T1000 (cell line): ENCODE data around the gene LY6G6F.

Experiments
- DNase-seq: peaks from one replicate; lab custom pipeline; 2025; ENCODE audit warnings: mixed read lengths; lab: John Stamatoyannopoulos, UW

Gene LY6G6F

DNA sequence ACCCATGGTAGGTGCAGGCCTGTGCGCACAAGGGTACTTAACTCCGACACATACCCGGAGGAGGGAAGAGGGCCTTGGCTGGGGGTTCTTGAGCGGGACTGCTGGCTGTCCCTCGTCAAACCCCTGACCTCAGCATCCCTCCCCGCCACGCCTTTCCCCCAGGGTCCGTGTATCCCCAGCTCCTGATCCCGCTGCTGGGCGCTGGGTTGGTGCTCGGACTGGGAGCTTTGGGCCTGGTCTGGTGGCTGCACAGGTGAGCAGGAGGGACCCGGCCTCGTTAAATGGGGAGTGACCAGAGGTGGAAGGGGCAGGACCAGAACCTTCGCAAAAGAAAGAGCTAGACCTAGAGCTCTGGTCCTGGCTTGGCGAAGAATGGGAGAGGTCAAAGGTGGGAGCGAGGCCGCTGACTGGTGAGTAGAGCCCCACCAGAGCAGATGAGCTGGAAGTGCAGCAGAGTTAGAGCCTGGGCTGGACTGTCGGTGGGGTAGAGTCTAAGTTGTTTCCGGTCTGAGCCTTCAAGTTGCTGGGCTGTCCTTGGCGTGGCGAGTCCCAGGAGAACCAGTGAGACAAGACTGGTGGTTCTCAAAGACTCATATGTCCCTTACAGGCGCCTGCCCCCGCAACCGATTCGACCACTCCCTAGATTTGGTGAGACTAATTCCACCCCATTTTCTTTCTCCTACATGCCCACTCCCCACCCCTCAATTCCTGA, 17.5 kb downstream of the LY6G6F start:
- no peak for DNase-seq

DNA sequence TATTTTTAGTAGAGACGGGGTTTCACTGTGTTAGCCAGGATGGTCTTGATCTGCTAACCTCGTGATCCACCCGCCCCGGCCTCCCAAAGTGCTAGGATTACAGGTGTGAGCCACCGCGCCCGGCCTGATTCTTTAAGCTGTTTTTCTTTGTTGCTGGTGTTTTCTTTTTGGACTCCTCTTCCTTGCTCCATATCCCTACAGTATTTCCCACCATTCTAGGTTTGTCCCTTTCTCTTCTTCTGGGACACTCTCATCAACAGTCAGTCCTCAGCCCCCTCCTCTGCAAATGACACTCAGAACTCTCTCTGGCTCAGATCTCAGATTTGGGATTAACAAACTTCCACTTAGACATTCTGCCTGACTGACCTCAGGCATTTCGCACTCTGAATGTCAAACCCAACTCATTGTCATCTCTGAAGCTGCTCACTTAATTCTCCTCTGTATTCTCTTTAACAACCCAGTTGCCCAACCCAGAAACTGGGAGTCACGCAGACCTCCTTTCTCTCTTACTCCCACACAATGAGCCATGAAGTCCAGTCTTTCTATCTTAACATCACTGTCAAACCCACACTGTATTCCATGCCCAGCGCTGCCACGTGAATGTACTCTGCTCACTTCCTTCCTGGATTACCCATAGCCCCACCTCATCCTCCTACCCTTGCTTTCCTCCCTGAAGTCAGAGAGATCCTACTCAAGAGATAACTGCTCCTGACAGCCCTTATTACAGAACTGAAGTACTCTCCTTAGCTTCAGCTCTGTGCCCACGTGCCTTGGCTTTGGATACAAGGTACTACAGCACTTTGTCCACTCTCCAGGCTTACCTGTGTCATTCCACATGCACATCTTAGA, 19.1 kb downstream of the LY6G6F start:
- no peak for DNase-seq

DNA sequence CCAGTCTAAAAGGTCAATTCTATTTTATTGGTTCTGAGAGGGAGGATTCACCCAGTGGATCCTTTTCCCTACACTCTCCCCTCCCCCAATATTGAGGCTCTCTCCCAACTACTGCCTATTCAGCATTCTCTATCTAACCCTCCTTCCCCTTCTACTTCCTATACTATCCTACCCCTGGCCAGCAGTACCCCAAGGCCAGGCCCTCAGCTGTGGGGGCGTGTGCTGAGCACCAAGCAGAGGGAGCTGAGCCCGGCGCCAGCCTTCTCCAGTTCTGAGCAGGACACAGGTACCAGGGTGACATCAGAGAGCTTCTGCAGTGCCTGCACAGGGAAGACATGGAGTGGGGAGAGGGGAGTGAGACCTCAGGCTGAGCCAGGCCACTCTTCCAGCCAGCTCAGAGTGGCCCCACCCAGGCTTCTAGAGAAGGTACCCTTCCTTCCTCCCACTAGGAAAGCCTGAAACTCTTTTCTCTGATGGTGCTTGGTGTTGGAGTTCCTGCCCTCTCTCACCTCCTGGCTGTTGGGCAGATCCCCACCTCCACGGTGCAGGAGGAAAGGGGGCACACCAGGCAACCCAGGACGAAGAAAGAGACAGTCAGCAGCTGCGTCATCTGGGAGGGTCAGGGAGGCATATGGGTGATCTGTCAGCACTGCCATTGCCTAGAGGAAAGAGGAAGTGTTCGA, 20.5 kb downstream of the LY6G6F start:
- no peak for DNase-seq

DNA sequence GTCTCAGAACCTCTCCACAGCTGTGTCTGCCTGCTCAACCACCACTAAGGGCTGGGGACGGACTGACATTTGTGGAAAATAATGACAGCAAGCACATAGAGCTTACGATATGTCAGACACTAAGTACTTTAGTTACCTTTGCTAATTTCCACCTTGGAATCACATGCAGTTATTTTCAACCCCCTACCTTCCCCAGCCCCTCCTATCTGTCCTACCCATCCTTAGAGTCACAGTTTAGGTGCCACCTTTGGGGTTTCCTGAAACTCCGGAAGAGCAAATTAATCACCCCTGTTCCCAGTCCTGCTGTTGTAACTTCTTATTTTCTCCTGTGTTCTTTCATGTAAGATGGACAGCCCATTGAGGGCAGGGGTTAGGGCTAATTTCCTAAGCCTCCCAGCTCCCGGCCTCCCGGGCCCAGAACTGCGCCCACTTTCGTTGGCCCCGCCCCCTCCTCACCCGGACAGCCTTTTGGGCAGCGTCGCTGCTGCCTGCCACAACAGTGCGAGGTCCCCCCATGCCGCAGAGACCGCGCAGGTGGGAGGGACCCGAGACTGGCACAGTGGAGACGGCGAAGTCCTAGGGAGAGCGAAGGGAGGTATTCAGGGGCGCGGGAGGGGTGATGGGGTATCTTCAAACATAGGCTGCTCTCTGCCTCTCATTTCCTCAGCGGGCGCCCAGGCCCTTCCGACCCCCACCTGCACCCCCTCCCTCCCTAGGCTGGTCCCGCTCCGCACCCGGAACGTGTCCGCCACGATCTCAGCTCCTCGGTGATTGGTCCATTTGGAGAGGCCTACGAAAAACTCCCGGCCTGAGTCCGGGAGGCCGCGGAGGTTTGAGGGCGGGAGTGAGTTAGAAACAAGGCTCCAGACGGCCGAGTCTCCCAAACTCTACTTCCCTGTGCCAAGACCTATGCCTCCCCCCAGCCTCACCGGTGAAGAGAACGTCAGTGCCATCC, 21.3 kb downstream of the LY6G6F start:
- DNase-seq = no peak

DNA sequence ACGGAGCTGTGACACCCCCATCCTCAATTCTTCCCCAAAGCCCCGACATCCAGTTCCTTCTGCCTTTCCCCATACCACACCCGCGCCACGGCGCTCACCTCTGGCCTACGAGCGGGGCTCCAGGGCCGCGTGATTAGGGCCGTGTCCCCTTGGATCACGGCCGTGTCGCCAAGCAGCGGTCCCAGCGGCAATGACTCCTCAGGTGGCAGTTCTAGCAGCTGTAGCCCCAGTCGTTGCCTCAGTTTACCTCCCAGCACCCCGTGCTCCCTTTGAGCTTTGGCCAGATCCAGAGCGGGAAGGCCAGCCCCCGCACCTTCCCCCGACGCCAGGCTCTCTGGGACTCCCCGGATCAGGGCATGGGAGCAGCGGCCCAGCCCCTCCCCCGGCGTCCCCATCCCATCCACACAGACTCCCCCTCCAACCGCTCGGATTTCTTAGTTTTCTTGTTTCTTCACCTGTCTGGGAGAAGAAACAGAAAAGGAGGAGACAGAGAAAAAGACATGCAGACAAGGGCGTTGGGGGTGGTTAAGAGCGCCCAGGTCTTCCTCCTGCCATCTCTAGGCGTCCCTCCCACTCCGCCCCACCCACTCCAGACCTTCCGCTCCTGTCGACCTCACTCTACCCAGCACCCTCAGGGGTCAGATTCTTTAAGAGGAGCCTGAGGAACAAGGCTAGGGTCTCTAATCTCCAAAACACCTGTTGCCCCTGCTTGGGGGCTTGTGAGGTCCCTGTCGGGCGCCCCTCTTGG, 22.3 kb downstream of the LY6G6F start, which contains the start of gene DDAH2:
Gene DDAH2, minus strand, starts transcription at position 533 of the 748 bp plus-strand sequence. Its CDS starts 138 bp downstream, at position 395.
- no peak for DNase-seq

DNA sequence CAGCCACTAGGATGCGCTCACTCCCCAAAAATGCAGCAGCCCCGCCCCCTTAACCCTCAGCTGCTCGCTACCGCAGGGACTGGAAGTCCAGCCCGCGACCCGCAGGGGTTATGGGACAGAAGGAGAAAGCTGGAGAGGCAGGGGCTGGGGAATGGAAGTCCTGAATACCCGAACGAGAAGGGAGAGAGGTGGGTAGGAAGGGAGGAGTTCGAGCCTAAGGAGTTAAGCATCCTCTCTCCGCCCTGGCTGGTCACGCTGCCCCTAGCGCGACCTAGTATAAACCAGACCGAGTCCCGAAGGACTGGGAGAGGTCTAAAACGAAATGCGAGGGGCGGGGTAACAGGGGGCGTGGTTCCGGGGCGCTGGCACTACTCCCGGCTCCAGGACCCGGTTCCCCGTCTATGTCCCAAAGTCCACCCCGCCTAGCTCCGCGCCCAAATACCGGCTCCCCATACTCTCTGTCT, 22.9 kb downstream of the LY6G6F start:
- DNase-seq = peak; percentile 85

DNA sequence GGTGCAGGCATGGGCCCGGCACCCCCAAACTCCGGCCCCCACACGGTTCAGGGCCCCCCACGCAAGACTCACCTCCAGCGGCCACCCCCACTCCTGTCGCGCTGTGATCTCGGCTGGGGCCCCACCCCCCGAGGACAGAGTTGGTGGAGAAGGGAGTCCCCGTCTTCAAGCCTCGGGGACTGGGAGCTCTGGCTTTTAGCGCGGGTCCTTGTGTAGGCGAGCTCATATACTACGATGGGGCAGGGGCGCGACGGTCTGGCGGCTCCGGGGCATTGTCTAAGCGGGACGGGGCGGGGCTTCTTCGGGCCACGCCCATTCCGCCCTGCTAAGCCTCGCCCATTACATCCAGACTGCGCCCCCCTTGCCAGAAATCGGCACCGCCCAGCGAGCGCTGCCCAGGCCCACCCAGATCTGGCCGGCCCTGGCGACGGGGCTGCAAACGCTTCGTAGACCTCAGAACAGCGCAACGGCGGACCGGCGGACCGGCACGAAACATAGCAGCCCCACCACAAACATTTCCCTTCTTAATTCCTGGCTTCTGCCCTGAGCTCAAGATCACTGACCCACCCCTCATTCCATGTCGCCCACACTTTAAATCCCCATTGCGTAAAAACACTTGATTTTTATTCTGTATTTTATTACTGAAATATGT, 23.4 kb downstream of the LY6G6F start:
- DNase-seq = peak; percentile 82

DNA sequence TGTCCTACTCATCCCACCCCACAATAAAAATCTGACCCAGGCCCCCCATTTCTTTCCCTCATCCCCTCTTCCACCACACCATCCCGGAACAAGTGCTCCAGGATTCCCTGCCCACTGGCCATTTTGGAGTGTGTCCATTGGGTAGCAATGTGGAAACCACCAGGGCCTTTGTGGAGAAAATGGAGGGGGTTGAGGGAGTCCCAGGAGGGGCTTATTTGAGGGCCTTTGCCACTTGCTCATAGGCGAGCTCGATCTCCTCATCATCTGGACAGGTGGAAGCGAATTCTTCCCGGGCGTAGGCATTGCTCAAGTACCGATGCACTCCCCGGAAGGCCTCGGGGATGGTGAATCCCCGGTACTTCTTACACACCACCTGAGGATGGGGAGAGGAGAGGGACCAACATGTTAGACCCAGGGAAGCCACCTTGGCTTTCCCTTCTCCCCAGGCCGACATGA, 24.0 kb downstream of the LY6G6F start:
- no peak for DNase-seq

DNA sequence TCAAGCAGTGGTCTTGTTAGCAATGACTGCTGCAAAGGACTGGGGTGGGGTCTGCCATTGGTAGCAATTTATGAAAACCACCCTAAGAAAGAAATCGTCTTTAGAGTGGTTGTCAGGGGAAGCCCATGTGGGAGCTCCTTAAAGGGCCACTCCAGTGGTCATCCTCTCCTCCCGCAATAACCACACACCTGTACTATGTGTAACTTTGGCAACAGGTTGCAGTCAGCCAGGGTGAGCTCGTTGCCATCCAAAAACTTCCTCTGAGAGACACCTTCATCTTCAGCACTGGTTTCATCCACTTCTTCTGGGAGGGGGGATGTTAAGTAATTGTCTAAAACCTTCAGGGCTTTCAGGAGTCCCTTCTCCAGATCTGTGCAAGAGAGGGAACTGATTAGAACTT, 25.4 kb downstream of the LY6G6F start:
- DNase-seq = no peak

DNA sequence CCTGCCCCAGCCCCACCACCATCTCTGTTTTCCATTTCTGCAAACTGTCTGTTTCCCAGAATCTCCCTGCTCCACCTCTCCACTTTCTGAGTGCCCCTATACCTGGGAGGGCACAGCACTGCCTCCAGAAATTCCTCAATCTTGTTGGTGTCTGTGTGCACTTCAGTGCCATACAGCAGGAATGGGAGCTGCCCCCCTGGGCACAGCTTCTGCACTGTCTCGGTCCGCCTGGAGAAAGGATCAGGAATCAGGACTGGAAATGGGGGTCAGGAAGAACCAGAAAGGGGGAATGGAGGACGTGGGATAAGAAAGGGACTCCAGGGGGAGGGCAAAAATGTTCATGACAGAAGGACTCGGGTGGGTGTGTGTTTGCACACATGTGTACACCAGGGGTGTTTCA, 27.1 kb downstream of the LY6G6F start:
- DNase-seq = no peak

DNA sequence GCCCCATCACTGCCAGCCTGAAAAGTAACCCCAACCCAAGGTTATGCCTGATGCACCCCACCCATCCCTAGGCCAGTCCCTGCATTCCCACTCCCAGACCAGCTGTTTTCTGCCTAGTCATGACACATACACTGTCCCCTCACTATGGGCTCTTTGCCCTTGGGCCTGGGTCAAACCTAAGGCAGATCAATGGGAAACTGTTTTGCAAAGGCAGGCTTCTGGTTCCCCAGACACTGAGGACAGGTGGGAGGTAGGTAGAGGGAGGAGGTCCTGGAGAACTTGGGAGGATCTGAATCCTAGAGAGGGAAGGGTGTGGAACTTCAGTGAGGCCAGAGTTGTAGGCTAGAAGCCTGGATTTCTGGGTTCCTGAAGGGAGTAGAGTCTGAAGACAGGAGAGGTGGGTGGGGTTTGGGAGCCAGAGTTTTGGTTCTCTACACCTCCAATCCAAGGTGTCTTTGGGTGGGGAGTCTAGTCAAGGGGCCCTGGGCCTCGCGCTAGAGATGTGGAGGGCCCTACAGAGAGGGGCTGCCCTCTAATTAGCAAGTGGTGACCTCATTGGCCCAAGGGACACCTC, 27.7 kb downstream of the LY6G6F start:
- DNase-seq = no peak

DNA sequence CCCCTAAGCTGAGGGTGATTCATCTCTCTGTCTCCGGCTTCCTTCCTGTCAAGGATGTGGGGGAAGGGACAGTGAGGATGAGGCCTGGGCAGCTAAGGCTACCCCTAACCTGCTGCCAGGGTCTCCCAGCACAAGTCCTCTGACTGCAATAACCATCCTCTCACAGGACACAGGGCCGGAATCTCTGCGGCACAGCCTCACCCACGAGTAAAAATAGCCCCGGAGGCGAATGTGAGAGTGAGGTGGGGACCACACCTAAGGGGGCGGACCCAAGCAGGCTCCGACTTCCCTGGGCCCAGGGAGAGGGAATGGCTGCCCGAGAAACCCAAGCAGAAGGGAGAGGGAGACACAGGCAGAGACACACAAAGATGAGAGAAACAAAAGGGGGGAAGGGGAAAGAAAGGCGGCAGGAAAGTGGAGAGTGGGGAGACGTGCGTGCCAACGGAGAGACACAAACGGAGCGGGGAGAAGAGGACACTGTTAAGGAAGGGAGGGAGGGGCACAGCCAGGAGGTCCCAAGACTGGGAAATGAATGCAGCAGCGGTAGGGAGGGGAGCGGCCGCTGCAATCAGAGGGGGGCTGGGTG, 28.2 kb downstream of the LY6G6F start:
- peak; percentile 44 for DNase-seq

DNA sequence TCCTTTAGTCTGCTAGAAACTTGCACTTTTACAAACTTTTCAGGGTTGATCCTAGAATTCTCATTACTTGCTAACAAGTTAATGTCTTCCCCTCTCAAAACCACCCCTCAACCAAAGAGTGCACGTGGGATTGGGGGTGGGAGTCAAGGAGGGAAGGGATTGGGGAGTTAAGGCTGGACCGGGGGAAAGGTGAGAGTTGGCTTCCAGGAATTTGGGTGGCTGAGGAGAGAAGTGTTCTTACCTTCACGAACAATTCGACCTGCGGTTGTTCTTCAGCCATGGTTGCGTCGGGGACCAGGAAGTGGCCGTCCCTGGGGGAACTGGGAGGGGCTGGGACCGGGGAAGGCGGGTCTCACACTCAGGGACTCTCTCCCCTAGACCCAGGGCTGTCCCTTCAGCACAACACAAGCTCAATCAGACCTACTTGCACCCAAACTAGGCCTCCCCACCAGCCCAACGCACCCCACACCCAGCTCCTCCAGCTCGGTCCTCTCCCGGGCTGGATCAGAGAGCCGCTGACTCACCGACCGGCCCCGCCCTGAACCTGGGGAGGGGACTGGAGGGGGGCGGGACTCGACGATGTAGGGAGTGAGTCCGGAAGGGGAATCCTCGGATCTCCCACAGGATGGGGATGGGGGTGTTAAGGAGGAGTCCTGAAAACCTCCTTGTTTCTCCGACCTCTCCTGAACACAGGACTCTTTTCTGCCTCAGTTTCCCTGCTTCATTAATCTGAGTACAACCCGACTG, 29.5 kb downstream of the LY6G6F start, which contains the start of gene CLIC1:
Gene CLIC1, minus strand, starts transcription at position 510 of the 747 bp plus-strand sequence. Its CDS starts 230 bp downstream, at position 280.
- peak; percentile 58 for DNase-seq

DNA sequence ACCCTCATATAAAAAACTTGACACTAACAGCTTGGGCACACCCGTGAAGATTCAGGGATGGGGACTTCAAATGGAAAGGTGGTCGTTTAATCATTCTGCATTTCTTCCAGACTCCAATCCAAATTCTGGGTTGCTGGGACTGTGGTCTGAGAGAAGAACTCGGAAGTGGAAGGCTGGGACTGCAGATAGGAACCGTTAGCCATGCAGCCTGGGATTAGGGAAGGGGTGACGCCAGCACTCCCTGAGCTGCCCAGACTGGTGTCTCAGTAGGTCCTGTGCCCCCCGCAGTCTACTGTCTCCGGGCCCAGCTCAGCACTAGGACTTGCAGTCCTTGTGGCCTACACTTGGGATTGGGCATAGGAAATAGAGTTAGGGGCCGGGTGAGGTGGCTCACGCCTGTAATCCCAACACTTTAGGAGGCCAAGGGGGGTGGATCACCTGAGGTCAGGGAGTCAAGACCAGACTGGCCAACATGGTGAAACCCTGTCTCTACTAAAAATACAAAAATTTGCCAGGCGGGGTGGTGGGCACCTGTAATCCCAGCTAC, 30.2 kb downstream of the LY6G6F start:
- no peak for DNase-seq

DNA sequence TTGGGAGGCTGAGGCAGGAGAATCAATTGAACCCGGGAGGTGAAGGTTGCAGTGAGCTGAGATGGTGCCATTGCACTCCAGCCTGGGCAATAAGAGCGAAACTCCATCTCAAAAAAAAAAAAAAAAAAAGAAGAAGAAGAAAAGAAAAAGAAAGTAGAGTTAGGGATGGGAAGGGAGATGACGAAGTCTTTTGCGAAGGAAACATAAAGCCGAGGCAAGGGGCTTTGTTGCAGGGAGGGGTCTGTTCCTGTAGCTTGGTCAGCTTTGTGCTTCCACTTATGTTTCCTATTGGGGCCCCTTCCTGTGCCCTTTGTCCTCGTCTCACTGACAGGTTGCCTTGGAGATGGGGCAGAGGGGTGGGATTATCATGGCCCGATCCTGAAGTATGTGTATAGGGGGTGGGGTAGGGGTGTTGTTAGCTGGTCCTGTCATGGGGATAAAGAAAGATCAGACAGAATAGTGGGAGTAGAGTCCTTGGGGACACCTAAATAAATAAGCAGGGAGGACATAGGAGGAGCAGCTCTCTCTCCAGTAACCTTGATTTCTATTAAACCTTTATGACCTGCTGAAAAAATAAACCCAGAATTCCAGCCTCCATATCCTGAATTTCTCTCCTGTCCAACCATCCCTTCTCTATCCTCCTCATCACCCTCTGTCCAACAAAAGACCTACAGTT, 30.8 kb downstream of the LY6G6F start:
- no peak for DNase-seq

DNA sequence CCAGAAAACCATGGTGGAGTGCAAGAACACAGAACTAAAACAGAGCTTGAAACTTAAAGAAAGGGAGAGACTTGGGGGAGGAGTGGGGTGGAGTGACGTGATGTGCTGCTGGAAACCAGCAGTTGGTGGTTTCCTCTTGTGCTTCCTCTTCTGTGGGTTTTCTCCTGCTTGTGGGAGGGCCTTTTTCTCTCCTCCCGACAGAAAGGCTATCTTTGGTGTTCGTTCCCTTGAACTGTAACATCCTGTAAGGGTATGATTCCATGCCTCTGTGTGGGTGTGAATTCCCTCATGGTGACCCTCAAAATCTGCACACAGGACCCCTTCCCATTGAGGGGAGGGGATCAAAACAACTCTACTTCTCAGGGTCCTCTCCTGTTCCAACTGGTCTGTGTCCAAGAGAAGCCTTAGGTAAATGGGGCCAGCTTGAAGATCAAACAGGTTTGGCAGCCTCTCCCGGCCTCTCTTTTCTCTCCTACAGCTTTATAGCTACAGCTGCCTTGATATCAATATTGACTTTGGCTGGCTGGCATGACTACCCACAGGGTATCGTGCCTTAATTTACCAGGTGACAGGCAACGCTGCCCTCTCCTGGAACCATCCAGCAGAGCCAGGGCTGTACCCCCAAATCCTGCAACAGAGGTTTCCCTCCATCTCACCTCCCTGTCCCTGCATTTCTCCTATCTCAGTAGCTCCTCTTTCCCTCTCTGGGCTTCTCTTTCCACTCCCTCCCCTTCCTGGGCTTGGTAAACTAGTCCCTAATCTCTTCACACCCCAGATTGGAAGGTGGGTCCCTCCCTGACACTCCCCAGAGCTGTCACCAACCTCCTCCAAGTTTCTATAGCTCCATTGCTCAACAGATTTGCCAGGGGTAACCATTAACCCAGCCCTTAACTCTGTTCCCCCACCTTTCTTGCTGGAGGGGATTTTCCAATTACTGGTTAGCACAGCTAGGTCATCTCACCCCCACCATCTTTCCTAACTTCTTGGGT, 31.6 kb downstream of the LY6G6F start:
- DNase-seq = no peak
